ENCODE results near the gene LCE2D.

- TF ChIP-seq RAD21 (IDR thresholded peaks at IDR 0.05; ENCODE audit: low read depth) (no peak), FOXM1 (IDR thresholded peaks at IDR 0.05; ENCODE audit: borderline replicate concordance, low read depth) (no peak), NFIC (IDR thresholded peaks at IDR 0.05) (no peak), EGR1 (IDR thresholded peaks at IDR 0.05) (no peak), YY1 (IDR thresholded peaks at IDR 0.05; ENCODE audit: low read depth) (no peak), USF1 (IDR thresholded peaks at IDR 0.05) (no peak), CEBPB (IDR thresholded peaks at IDR 0.05) (no peak), CREB1 (IDR thresholded peaks at IDR 0.05; ENCODE audit: low read depth) (no peak), REST (IDR thresholded peaks at IDR 0.05; ENCODE audit: low read depth) (no peak), EP300 (IDR thresholded peaks at IDR 0.05; ENCODE audit: borderline replicate concordance) (no peak), TCF12 (IDR thresholded peaks at IDR 0.05; ENCODE audit: low read depth) (no peak), ZBTB7A (IDR thresholded peaks at IDR 0.05; ENCODE audit: low read depth) (no peak)
Measured at GRCh38 chr1:152630596-152630995, 32.6 kb upstream of the LCE2D start.
